GM19468 (cell line): ENCODE measurements around the gene PFKP.
A peak's percentile ranks its signal among the peaks of the same experiment; 100 is the strongest.

Source experiments
- ATAC-seq: cut with Tn5 transposase; IDR thresholded peaks from one replicate; pipeline ENCODE4 v1.9.1; 2021; ENCODE audit warnings: mild to moderate bottlenecking, moderate library complexity, moderate number of reproducible peaks; ENCODE audit not compliant: unreplicated experiment; ENCODE audit errors: extremely low read depth

The PFKP gene

DNA sequence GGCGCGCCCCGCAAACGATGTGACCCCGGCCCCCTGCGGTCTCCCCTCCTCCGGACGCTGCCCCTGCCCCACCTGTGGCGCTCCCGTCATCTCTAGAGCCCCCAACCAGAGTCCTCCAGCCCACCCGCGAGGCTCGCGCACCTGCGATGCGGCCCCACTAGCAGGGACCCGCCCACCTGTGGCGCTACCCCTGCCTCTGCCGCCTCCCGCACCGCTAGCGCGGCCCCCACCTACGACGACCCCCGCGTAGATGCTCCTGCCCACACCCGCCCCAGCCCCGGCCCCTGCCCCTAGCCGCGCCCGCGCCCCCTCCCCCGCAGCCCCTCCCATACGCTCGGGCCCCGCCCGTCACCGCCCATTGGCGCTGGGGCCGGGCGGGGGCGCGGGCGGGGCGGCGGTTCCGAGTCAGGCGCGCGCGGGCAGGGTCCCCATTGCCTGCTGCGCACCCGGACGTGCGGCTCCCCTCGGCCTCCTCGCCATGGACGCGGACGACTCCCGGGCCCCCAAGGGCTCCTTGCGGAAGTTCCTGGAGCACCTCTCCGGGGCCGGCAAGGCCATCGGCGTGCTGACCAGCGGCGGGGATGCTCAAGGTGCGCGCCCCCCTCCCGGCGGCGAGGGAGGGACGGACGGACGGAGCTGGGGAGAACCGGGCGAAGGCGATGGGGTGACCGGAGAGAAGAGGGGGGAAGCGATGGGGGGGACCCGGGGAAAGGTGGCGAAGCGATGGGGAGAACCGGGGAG is at the start of gene PFKP:
Gene PFKP, plus strand, starts transcription at position 431 of the 741 bp plus-strand sequence. Its CDS starts 48 bp downstream, at position 479.
- ATAC-seq = no peak

DNA sequence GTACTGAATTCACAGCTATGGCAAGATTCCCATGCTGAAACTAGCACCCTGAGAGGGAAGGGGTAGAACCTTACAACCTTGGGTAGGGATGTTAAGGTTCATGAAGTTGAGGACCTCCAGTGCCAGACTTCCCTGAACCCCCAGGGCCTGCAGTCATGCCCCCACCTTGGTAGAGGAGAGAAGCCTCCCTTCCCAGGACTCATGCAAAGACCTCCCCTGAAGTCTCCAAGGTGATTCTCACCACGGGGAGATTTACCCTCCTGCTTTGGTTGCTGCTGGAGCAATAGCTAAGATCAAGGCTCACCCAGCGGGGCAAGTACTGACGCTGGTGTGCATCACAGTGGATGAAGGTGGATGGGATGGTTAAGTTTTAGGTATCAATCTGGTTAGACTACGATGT is 49.1 kb upstream of the PFKP start:
- ATAC-seq = no peak

DNA sequence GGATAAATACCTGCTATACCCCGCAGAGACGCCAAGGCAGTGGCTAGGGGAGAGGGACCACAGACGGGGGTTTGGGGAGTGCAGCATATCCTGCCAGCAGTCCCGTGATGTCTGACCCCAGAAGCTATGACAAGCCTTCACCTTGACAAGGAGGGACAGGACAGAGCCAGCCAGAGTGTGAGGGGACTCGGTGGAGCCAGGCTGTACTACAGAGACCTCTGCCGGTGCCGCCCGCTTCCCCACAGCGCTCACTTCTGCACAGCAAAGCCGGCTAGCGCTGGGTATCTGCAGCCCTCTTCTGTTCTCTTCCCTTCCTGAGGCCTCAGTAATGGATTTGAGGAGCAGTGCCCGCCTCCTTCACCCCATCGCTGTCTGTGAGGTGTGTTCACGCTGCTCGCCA is 47.0 kb upstream of the PFKP start:
- ATAC-seq = no peak

DNA sequence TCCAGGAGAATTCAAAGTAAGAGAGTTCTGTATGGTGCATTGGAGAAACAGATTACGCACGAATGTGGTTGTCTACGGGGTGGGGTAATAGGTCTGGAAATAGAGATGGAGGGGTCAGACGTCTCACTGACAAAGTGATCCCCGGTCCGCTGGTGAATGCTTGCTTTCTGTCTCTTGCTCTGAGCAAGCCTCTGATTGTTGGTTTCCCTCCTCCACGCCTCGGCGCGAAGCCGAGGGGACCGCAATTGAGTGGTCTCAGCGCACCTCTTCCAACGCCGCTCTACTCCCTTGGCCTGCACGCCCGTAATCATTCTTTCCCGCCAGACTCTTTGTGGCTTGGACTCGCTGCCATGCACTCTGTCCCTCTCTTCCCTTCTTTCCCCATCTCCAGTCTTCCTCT is 46.5 kb upstream of the PFKP start:
- ATAC-seq = no peak

DNA sequence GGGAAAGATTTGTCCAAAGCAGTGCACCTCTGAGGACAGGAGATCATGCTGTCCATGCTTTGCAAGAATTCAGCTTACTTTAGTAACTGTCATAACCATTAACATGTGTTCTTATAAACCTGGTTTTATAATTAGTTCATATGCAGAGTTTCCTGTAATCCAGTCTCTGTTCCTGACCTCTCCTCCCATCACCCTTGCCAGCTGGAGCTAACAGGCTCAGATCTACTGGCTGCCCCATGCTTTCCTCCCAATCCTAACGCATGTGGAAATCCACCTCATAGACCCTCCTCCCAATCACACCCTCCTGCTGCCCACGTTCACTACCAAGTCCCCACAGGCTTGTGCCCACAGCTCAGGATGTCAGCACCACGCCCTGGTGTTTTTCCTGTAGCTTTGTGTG is 45.3 kb upstream of the PFKP start:
- no peak for ATAC-seq

DNA sequence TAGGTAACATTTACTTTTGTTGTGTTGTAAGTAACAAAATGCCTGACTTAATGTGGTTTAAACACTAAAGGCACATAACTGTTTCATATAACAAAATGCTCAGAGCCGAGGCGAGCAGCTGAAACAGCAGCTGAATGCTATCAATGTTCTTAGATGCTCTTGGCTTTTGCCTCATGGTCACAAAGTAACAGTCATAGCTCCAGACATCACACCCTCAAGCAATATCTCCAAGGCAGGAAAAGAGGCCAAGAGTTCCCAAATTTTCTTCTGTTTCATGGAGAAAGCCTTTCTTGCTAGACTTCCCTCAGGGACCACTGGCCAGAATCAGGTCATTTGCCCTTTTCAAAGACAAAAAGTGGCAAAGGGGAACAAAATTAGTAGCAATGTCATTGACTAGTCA is 43.5 kb upstream of the PFKP start:
- no peak for ATAC-seq

DNA sequence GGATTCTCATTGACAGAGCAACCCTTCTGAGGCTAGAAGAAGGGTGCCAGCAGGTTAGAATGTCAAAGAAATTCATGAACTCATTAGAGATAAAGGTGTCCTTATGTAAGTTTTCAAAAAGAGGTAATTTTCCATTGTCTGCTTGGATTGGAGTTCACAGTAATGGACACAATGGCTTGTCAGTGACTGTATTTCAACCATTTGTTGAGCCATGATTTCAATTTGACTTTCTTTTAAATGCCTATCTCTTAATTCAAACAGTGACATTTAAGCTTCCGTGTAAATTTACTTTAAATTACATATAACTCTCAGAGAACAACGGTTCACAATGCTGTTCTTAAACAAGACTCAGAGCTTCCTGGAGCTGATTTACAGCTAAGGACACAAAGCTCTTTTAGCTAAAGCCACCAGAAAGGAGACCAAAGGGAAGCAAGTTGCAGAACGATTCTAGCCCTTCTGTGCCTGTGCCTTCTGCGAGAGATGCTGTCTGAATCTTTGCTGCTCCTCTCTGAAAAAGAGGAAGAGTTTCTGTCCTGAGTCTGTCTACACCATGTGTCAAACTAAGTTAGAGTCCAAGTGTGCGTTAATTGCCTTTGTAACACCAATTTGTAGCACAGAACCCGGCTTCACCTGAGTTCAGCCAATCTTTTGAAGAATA is 42.2 kb upstream of the PFKP start:
- no peak for ATAC-seq

DNA sequence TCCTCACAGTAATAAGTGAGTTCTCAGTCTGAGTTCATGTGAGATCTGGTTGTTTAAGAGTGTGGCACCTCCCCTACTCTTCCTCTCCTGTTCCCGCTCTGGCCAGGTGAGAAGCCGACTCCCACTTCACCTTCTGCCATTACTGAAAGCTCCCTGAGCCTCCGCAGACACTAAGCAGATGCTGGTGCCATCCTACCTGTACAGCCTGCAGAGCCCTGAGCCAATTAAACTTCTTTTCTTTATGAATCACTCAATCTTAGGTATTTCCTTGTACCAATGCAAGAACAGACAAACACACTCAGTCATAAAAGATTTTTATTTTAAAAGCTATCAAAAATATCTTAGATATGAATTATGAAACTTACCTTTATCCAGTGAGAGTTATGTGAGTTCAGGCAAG is 39.5 kb upstream of the PFKP start:
- ATAC-seq = no peak

DNA sequence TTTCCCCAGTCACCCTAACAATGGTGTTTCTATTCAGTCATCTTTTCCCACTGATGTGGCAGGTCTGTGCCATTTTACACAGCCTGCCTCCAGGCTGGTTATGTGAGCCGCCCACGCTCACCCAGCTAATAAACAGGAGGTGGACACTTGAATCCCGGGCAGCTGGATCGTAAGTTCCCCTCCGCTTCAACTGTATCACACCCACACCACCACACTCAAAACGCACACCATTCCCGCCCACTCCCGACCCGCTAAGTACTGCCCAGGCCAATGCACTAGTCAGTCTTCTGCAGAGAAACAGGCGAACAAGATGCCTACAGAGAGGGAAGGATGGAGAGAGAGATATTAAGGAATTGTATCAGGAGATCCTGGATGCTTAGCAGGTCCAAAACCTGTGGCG is 38.9 kb upstream of the PFKP start:
- no peak for ATAC-seq

DNA sequence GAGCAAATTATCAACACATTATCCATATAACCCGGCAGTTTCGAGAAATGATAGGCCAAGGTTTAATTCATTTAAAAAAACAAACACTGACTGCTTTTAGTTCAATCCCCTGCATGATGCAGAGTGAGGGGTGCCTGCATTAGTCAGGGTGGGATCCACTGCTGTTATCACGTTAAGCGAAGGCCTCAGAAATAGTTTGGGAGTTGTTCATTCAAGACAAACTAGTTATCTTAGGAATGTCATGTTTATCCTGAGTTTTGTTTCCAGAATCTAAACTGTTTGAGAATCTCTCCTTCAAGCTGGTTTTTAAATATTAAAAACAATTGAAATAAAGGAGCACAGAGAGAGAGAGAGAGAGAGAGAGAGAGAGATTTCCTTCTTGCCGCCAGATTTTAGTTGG is 36.6 kb upstream of the PFKP start:
- no peak for ATAC-seq

DNA sequence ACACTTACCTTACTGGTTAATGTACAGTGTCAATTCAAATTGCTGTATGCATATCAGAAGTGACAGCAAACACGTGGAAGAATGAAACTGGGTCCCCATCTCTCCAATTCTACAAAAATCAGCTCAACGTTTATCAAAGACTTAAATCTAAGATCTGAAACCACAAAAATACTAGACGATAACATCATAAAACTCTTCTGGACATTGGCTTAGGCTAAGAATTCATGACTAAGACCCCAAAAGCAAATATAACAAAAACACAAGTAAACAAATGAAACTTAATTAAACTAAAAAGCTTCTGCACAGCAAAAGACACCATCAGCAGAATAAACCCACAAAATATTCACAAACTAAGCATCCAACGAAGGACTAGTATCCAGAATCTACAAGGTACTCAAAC is 35.9 kb upstream of the PFKP start:
- ATAC-seq = no peak

DNA sequence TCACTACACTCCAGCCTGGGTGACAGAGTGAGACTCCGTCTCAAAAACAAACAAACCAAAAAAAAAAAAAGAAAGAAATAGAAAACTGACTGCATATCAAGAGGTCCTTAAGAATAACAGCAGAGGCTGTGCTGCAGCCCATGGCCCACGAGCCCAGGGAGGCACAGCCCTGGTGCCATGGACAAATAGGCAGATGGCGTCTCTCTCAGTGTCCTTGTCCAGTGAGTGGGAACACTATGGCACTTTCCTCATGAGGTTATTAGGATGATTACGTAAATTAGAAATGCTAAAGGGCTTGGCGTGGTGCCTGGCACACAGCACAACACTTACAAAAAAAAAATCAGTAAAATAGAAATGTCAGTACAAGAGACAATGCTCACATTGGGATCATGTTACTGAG is 33.4 kb upstream of the PFKP start:
- no peak for ATAC-seq

DNA sequence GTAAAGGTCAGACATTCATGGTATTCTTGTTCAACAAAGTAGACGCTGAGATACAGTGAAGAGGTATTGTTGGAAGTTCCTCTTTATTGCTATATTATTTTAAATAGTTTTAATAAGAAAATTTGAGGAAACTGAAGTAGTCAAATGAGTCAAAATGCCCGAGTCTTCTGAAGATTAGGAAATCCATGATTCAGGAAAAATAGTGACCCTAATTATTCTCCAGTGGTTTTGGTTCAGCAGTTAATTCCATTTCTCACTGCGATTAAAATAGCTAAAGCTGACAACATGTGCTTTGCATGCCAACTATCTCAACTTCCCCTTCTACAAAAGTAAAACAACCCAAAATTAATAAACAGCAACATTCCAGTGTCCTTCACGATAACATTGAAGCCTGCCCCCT is 32.7 kb upstream of the PFKP start:
- ATAC-seq = no peak

DNA sequence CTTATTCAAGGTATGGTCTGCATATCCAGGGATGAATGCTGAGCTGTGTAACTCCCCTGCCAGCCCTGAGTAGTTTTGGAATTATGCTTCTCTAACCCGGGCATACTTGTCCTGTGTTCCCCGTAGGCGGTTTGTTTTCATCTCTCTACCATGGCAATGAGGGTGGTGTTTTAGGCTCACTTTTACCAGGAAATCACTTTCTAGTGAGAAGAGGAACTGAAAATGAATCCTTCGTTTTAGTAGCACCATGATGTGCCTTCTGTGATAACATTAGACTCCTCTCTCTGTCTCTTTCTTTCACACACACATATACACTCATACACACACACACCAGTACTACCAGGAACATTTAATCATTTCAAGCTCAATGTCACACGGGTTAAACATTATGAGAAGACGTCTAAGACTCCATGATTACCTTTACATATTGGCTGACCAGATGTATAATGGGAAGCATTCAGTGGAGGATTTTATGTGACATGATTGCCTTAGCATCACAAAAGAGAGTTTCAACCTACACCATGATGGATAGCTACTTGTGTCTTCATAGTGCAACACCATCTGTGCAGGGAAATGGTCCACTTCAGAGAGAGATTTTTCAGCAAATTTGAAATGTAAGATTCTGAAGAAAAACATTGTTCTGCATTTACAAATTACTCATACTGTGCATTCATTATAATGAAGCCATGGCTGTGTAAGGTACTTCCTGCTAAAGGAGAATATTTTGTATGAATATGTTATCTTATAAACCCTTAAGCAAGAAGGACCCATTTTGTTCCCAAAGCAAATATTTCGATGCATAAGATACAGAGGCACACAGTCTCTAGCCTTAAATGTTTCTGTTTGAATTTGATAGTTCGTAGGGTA is 31.0 kb upstream of the PFKP start:
- ATAC-seq = peak; percentile 74

DNA sequence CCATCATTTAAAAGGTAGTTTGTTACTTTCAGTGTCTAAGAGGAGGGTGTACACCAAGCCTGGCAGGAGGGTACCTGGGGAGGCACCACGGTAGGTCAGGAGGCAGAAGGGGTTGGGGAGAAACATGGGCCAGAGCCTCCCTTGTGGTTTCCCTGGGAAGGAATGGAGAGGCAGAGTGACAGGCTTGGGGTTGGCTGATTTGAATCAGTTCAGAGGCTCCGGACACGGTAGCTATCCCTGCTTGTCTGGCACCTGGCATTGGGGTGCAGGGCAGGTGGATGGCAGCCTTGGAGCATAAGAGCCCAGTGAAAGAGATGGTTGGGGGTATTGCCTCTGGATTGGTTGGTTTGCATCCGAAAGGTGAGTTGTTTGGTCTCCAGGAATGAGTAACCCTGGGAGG is 30.2 kb upstream of the PFKP start:
- ATAC-seq = no peak

DNA sequence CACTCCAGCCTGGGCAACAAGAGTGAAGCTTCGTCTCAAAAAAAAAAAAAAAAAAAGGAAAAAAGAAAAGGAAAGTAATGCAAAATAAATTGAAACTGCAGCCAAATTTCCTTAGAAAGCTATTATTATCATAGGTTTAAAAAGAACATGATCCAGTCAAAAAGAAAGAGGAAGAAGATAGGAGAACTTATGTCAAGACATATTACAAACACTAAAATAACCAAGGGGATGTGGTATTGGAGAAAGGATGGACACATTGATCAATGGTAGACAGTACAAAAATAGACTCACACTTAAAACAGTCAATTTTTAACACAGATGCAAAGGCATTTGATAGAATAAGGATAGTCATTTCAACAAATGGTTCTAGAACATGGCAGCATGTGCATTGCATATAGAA is 27.3 kb upstream of the PFKP start:
- no peak for ATAC-seq

DNA sequence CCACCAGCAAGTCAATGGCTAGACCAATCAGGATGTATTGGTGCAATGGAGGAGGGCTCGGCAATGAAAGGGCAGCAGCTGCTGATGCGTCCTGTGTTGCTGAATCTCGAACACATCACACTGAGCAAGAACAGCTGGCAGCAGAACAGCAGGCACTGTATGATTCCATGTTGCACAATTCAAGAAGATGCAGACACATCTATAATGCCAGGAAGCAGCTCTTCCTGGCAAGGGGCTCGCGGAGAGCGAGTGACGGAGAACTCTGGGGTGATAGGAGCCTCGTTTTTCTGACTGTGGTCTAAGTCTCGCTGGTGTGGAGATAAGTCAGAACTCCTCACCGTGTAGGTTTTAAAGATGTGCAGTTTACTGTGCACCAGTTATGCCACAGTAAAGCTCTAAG is 24.8 kb upstream of the PFKP start:
- ATAC-seq = no peak

DNA sequence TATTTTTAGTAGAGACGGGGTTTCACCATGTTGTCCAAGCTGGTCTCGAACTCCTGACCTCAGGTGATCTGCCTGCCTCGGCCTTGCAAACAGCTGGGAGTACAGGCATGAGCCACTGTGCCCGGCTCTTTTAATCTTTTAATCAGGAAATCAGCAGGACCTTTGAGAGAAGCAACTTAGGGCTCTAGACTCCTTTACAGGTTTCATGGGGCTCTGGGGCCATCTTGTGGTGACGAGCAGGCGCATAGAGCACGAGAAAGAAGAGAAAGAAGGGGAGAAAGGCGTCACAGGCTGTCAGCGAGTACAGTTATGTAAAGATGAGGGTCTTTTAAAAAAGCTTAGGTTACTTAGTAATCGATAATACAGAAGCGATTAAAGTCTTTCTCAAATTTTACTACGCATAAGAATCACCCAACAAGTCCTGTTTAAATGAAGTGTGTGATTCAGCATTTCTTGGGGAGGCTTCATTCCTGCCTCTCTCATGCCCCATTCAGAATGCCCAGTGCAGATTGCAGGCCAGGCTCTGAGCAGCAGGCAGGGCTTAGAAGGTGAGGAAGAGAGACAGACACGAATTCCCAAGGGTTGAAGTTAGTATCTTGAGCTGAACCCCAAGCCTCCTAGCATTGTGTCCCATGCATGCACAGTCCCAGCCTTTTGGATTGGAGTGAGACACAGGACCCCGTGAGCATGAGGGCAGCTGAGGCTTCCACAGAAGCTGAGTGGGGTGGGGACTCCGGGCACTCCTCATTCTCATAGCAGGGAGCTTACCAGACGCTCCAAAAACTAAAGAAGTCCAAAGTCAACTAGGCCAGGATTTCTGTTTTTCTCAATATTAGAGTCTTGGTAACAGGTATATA is 23.6 kb upstream of the PFKP start:
- peak; percentile 61 for ATAC-seq

DNA sequence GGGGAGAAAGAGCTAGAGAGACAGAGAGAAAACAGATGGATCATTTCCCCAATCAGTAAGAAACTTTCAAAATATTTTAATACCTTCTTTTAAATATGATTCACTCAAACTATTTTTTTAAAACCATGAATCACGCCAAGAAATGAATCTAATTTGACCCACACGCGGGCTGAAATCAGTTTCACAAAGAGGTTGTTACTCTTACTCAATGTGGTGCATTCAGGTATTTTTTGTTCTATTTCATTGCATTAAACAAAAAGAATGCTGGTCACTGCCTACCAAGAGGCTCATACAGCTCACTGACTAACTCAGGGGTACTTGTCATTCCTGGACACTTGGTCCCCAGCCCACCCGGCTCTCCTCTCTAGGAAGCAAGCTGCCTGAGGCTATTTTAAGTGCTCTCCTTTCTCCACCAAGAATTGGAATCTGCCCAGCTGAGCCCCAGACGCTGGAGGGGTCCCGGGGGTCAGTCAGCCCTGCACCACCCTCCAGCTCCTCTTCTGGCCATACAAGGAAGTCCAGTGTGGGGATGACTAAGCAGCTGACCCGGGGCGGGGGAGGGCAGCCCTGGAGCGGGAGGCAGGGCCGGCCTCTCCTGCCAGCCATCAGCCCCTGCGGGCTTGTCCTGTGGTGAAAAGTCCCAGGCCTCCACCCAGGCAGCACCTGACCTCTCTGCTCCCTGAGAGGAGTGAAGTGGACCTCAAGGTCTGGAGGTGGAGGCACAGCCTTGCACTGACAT is 21.7 kb upstream of the PFKP start:
- no peak for ATAC-seq
